Cortex of kidney (tissue), 1 donor: Measurements from ENCODE around the gene ANKRD27.
"Not testable (repeated sequence)": the region's sequence is repeated elsewhere in the genome, so short reads cannot be mapped to it uniquely, and the experiment has no call there.

Experiments
- DNase-seq: peaks from one replicate; lab custom pipeline; 2025; lab: John Stamatoyannopoulos, UW

The ANKRD27 gene

DNA sequence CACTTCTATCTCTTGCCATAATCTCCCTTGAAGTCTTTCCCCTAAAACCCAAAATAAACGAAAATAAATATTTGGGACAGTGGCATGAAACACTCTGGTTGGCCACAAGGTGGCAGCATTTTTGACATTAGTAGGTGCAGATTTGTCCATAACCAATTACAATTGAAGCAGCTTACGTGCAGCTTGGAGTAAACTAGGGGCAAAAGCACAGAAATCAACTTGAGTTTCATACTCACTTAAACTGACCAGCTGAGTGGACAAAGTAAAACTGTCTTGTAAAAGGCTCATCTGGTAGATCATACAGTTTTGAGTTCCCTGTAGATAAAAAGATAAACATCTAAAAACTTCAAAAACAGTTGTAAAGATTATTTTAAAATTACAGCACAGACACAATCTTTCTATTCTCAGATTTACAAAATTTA lies 75.2 kb downstream of the ANKRD27 start:
- no peak for DNase-seq

DNA sequence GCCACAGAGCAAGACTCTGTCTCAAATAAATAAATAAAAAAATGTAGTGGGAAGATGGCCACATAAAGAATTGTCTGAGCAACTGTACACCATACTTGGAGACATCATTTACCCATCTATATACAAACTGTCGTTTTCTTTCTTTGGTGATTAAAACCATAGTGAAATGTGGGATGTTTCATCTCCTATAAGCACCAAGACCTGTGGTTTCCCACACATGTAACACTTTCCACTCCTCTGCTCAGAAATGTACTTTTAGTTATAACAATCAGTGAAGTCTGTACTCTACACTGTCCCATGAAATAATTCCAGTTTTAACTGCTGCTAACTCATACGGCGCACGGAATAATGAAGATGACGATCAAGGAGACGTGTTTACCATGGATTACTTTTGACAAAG lies 75.7 kb downstream of the ANKRD27 start:
- DNase-seq, result no peak

DNA sequence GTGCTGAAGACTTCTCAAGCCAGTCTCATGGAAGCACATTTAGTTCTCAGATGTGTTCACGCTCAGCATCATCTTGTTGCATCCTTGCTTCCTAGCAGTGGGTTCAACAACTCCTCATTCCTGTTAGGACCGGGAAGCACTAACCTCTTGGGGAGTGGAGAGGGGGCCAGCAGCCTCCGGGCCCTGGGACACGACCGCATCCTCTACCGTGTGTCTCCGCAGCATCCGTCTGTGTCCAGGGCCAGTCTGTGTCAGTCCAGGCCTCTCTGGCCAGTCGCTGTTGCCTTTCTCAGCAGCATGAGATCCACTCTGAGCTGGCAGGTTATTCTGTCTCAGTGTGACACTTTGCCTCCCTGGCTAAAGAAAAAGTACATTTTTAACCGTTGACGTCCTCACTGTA lies 77.0 kb downstream of the ANKRD27 start:
- DNase-seq, result no peak

DNA sequence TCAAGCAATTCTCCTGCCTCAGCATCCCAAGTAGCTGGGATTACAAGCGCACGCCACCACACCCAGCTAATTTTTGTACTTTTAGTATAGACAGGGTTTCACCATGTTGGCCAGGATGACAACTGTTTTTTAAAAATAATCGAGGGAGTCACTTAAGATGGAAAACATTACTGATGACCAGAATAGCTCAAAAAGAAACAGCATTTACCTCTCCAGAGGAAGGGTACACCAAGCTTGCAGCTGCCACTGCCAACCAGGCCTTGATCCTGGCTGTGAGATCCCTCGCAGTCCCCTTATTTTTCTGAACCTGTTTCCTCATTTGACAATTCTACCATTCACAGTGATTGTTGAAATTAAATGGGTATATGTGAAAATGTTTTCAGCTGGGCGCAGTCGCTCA lies 79.5 kb downstream of the ANKRD27 start:
- no peak for DNase-seq

- DNase-seq, result no peak
Measured at GRCh38 chr19:32594021-32594420, 81.0 kb downstream of the ANKRD27 start.

DNA sequence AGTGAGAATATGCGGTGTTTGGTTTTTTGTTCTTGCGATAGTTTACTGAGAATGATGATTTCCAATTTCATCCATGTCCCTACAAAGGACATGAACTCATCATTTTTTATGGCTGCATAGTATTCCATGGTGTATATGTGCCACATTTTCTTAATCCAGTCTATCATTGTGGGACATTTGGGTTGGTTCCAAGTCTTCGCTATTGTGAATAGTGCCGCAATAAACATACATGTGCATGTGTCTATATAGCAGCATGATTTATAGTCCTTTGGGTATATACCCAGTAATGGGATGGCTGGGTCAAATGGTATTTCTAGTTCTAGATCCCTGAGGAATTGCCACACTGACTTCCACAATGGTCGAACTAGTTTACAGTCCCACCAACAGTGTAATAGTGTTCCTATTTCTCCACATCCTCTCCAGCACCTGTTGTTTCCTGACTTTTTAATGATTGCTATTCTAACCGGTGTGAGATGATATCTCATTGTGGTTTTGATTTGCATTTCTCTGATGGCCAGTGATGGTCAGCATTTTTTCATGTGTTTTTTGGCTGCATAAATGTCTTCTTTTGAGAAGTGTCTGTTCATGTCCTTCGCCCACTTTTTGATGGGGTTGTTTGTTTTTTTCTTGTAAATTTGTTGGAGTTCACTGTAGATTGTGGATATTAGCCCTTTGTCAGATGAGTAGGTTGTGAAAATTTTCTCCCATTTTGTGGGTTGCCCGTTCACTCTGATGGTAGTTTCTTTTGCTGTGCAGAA lies 87.1 kb downstream of the ANKRD27 start:
- not testable (repeated sequence) for DNase-seq

DNA sequence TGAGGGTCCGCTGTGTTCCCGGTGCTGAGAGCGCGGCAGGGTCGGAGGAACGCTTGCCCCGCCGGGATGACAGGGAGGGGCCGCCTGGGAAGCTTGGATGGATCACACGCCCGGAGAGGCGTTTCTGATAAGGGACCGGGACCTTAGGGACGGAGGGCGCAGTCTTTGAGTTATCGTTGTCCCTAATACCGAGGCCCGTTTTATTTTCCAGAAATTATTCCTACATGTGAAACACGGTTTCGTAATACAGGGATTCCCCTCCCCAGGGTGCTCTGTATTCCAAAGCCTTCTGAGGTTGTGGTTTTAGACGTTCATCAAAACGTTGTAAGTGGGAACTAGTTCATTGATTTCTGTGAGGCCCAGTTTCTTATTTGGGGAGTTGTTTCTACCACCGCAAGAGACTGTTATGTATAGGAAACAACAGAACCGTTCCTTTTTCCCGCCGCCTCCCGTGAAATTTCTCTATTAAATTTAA lies 93.2 kb downstream of the ANKRD27 start:
- DNase-seq, result no peak

- peak; percentile 38 for DNase-seq
Measured at GRCh38 chr19:32580901-32581704, 93.9 kb downstream of the ANKRD27 start, which contains the start of gene PDCD5. PDCD5 (plus strand) TSS chr19:32581190; CDS start chr19:32581262, 72 bp downstream.

DNA sequence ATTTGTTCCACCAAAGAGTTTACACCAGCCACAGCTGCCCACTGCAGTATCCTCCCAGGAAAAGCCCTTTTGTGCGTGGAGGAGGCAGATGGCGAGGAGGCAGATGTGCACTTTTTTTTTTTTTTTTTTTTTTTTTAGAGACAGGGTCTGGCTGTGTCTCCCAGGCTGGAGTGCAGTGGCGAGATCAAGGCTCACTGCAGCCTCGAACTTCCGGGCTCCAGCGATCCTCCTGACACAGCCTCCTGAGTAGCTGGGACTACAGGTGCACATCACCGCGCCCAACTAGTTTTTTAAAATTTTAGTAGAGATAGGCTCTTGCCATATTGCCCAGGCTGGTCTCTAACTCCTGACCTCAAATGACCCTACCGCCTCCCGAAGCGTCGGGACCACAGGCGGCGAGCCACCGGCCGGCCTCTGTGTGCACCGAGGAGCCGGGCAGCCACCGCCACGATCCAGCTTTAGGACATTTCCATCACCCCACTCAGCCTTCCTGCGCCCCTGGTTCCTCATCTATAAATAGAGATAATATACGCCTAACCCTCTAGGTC lies 94.6 kb downstream of the ANKRD27 start:
- DNase-seq, result no peak

DNA sequence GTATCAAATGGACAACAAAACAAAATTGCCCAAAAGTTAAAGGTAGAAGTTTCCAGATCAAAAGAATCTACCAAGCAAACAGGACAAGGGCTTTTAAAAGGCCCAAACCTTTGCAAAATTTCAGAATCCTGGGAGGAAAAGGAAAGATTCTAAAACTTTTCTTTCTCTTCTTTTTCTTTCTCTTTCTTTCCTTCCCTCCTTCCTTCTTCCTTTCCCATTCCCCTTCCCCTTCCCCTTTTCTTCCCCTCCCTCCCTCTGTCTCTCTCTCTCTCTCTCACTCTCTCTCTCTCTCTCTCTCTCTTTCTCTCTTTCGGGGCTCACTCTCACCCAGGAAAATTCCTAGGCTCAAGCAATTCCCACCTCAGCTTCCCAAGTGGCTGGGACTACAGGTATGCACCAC lies 98.2 kb downstream of the ANKRD27 start:
- no peak for DNase-seq

GRCh38 chr19:32573492-32573794 lies 101.5 kb downstream of the ANKRD27 start:
- no peak for DNase-seq

DNA sequence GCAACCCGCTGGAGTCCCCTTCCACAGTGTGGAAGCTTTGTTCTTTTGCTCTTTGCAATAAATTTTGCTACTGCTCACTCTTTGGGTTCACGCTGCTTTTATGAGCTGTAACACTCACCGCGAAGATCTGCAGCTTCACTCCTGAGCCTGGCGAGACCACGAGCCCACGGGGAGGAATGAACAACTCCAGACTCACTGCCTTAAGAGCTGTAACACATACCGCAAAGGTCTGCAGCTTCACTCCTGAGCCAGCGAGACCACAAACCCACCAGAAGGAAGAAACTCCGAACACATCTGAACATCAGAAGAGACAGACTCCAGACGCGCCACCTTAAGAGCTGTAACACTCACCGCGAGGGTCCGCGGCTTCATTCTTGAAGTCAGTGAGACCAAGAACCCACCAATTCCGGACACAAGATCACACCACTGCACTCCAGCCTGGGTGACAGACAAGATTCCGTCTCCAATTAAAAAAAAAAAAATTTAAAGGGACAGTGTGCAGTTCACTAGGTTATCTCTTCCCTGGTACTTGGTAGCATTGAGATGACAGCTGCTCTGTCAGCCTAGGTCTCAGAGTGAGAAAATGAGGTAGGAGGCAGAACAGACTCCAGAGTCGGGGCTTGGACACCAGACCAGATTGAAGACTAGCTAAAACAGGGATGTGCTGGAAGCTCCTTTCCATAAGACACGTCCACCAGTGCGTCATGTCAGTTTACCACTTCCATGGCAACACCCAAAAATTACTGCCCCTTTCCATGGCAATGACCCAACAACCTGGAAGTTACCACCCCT lies 102.1 kb downstream of the ANKRD27 start:
- DNase-seq, result not testable (repeated sequence)

- DNase-seq, result not testable (repeated sequence)
Measured at GRCh38 chr19:32571471-32572075, 103.4 kb downstream of the ANKRD27 start.

DNA sequence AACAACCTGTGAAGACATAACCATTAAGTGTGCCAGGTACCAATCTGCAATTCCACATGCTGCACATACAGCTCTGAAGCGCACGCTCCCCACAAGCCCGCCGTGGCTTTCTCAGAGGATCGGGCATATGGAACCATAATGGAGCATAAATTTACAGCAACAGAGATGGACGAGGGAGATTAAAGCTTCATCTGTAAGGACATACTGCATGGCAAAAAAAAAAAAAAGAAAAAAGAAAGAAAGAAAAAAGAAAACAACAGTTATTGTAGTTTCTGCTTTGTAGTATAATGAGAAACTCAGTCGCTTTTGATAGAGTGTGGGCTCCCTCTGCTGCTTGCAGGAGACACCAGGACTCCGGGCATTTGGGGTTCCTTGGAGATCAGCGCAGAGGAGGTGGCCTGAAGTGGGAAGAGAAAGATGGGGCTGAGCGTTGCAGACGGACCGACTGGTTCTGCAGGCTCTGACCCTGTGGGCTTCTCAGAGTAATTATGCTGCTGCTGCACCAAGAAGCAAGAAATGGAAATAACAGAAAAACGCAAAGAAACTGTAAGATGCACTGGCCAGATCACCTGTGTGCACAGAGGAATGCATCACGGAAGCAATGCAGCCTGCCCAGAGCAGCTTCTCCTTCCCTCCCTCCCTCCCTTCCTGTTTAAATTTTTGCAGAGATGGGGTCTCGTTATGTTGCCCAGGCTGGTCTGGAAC lies 104.7 kb downstream of the ANKRD27 start:
- no peak for DNase-seq

GRCh38 chr19:32567486-32567885 lies 107.5 kb downstream of the ANKRD27 start:
- no peak for DNase-seq

GRCh38 chr19:32566246-32566830 lies 108.6 kb downstream of the ANKRD27 start:
- no peak for DNase-seq

DNA sequence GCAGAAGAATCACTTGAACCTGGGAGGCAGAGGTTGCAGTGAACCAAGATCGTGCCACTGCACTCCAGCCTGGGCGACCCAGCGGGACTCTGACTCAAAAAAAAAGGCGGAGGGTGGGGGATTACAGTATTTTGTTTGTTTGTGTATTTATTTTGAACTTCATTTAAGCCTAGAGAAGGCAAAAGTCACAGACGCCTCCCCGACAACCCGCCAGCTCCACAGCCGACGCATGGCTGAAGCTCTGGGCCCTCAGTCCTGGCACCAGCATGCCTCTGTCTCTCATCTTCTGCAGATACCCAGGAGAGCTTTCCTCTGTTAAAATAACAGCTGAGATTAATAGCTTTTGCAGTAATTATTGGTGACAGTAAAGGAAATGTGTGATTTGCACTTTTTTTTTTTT lies 111.2 kb downstream of the ANKRD27 start:
- DNase-seq, result no peak

DNA sequence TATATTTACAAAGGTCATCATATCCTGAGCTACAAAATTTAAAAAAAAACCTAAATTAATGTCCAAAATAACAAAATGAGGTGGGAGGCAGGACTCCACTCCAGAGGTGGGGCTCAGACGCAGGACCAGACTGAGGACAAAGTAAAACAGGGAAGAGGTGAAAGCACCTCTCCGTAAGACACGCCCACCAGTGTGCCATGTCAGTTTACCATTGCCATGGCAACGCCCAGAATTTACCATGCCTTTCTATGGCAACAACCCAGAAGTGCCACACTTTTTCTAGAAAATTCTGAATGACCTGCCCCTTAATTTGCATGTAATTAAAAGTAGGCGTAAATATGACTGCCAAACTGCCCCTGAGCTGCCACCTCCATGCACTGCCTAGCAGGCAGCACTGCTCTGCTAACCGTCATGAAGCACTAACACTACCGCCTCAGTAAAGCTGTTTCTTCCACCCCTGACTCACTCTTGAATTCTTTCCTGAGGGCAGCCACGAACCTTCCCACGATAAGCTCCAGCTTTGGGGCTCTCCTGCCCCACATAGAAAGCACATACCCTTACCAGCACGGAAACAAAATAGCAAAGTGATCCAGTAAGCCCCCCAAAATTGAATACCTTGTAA lies 116.3 kb downstream of the ANKRD27 start:
- DNase-seq, result no peak

DNA sequence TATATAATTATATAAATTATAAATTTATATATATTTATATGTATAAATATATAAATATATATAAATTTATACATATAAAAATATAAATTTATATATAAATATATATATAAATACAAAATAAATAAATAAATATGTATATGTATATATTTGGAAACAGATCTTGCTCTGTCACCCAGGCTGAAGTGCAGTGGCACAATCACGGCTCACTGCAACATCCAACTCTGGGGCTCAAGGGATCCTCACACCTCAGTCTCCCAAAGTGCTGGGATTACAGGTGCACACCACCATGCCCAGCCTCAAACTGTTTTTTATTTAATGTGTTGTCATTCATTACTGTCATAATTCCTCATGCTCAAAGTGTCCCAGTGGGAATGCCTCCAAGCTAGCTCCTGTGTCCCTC lies 119.2 kb downstream of the ANKRD27 start:
- no peak for DNase-seq

GRCh38 chr19:32550666-32551065 lies 124.3 kb downstream of the ANKRD27 start:
- no peak for DNase-seq
